NAMALWA (cell line): ENCODE results near the gene KRT1.

Experiments used
- DNase-seq: peaks from one replicate; pipeline ENCODE4 v3.0.0-alpha.2; 2015; ENCODE audit warnings: low spot score

KRT1 gene

GRCh38 chr12:52659951-52660350 lies 20.3 kb downstream of the KRT1 start:
- DNase-seq = no peak

GRCh38 chr12:52659395-52659794 lies 20.8 kb downstream of the KRT1 start:
- no peak for DNase-seq

GRCh38 chr12:52658196-52658595 lies 22.0 kb downstream of the KRT1 start:
- DNase-seq = no peak

GRCh38 chr12:52657250-52657902 lies 22.8 kb downstream of the KRT1 start:
- no peak for DNase-seq

GRCh38 chr12:52656616-52657015 lies 23.6 kb downstream of the KRT1 start:
- no peak for DNase-seq

- no peak for DNase-seq
Observed at GRCh38 chr12:52655720-52656124, 24.5 kb downstream of the KRT1 start.

- DNase-seq = no peak
Observed at GRCh38 chr12:52655251-52655650, 25.0 kb downstream of the KRT1 start.

- no peak for DNase-seq
Observed at GRCh38 chr12:52651726-52652261, 28.4 kb downstream of the KRT1 start, which contains the start of gene KRT2. KRT2 (minus strand) TSS chr12:52652211; CDS start chr12:52652142, 69 bp downstream.

GRCh38 chr12:52650520-52651081 lies 29.6 kb downstream of the KRT1 start:
- no peak for DNase-seq

GRCh38 chr12:52649066-52649465 lies 31.1 kb downstream of the KRT1 start:
- DNase-seq = no peak

- no peak for DNase-seq
Observed at GRCh38 chr12:52648012-52648550, 32.1 kb downstream of the KRT1 start.

GRCh38 chr12:52647601-52648000 lies 32.6 kb downstream of the KRT1 start:
- no peak for DNase-seq

- no peak for DNase-seq
Observed at GRCh38 chr12:52646613-52647012, 33.6 kb downstream of the KRT1 start.

GRCh38 chr12:52645982-52646381 lies 34.2 kb downstream of the KRT1 start:
- no peak for DNase-seq

GRCh38 chr12:52645120-52645761 lies 35.0 kb downstream of the KRT1 start:
- no peak for DNase-seq

- no peak for DNase-seq
Observed at GRCh38 chr12:52644078-52644415, 36.2 kb downstream of the KRT1 start.

- DNase-seq = no peak
Observed at GRCh38 chr12:52643233-52644077, 36.8 kb downstream of the KRT1 start.

- DNase-seq = no peak
Observed at GRCh38 chr12:52641468-52641867, 38.7 kb downstream of the KRT1 start.

GRCh38 chr12:52637299-52637698 lies 42.9 kb downstream of the KRT1 start:
- DNase-seq = no peak

GRCh38 chr12:52636592-52637258 lies 43.5 kb downstream of the KRT1 start:
- no peak for DNase-seq

- no peak for DNase-seq
Observed at GRCh38 chr12:52636189-52636588, 44.0 kb downstream of the KRT1 start.
